ENCODE measurements around the gene GIPC3.

- TF ChIP-seq EP300 (IDR thresholded peaks at IDR 0.05; ENCODE audit: borderline replicate concordance in 1 of 2, low read depth in 2 of 2, low read length in 2 of 2) = no peak
- TF ChIP-seq CTCF (IDR thresholded peaks at IDR 0.05; ENCODE audit: control extremely low read depth in 1 of 3, insufficient read depth in 1 of 3, low read depth in 1 of 3, low read length in 3 of 3) = no peak
- no peak for TF ChIP-seq SP1 (IDR thresholded peaks at IDR 0.05; ENCODE audit: low read depth, low read length)
- no peak for TF ChIP-seq SIN3A (conservative IDR thresholded peaks at IDR 0.05 in 1 of 2, IDR thresholded peaks at IDR 0.05 in 1 of 2; ENCODE audit: low read depth in 1 of 2, low read length in 2 of 2)
- no peak for TF ChIP-seq POLR2A (IDR thresholded peaks at IDR 0.05; ENCODE audit: control extremely low read depth in 1 of 2, low read depth in 2 of 2, low read length in 2 of 2)
- TF ChIP-seq RAD21 (IDR thresholded peaks at IDR 0.05 in 1 of 2, conservative IDR thresholded peaks at IDR 0.05 in 1 of 2; ENCODE audit: low read depth in 2 of 2, low read length in 2 of 2) = no peak
- no peak for TF ChIP-seq POLR2AphosphoS5 (IDR thresholded peaks at IDR 0.05; ENCODE audit: low read depth, low read length)
Measured at GRCh38 chr19:3627351-3627723, 42.1 kb downstream of the GIPC3 start.
